HG03521 (cell line): ENCODE data around the gene MED25.

Source experiments
- ATAC-seq: cut with Tn5 transposase; IDR thresholded peaks from one replicate; pipeline ENCODE4 v1.9.1; 2021; ENCODE audit warnings: mild to moderate bottlenecking, moderate library complexity; ENCODE audit not compliant: unreplicated experiment

The MED25 gene

GRCh38 chr19:49881672-49882394, 63.7 kb downstream of the MED25 start:
- no peak for ATAC-seq

DNA sequence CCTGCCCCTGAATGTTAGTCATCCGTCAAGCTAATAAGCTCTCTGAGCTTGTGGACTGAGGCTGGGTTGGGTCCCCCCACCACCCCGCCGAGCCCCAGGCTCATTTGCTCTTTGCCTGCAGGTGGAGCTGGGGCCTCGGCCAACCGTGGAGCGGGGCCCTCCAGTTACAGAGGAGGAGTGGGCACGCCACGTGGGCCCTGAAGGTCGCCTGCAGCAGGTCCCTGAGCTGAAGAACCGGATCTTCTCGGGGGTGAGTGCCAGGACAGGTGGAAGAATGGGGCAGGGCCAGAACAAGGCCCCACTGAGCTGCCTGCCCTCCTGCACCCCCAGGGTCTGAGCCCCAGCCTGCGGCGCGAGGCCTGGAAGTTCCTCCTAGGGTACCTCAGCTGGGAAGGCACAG, 64.6 kb downstream of the MED25 start:
- no peak for ATAC-seq

- no peak for ATAC-seq
These were observed 65.0 kb downstream of the MED25 start for GRCh38 chr19:49883094-49883493.

DNA sequence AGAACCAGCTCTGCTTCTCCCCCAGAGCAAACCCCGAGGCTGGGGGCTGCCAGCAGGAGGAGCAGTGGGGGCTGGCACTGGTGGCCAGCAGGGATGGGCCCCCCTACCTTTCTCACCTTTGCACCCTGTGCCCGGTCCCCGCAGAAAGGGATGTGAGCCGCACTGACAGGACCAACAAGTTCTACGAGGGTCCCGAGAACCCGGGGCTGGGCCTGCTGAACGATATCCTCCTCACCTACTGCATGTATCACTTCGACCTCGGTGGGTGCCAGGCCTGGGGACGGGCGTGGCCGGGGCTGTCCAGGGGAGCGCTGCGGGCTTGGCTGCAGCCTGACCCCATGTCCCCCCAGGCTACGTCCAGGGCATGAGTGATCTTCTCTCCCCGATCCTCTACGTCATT, 66.0 kb downstream of the MED25 start:
- no peak for ATAC-seq

- ATAC-seq = no peak
These were observed 66.7 kb downstream of the MED25 start for GRCh38 chr19:49884760-49885159.
